LNCaP clone FGC (cell line): ENCODE results near the gene OXSR1.
"Not testable (repeated sequence)": the region's sequence is repeated elsewhere in the genome, so short reads cannot be mapped to it uniquely, and the experiment has no call there.

ENCODE experiments used
- DNase-seq: peaks from one replicate; pipeline ENCODE4 v3.0.0-alpha.2; 2011; ENCODE audit warnings: low read depth
- H3K4me3 ChIP-seq: 2 replicates; pipeline ENCODE4 v1.5.1; 2011; ENCODE audit warnings: mild to moderate bottlenecking, low read depth, low read length, control low read depth
- TF ChIP-seq, protein P1 (sequence below): IDR thresholded peaks from 2 replicates; pipeline ENCODE4 v1.5.1; 2012; ENCODE audit warnings: mild to moderate bottlenecking; ENCODE audit not compliant: control insufficient read depth, insufficient read depth; ENCODE audit errors: extremely low read depth

OXSR1 gene

DNA sequence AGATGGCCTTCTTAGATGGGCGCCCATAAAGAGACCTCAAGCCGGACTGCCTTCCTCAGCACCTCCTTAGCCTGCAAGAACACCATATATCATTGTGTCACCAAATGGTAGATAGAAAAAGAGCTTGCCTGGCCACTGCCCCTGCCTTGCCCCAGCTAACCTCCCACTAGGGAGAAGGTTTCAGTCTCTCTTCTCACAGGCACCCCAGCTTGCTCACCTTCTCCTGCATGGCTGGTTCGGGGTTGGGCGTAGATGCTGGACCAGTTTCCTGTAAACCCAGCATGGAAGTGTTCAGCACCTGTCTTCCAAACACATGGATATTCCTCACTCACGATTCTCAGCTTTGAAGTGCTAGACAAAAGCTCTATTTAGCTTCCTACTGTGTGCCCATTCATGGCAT, 113.5 kb downstream of the OXSR1 start:
- no peak for DNase-seq
- no peak overlapping the region for H3K4me3 ChIP-seq
- TF ChIP-seq, protein P1, sequence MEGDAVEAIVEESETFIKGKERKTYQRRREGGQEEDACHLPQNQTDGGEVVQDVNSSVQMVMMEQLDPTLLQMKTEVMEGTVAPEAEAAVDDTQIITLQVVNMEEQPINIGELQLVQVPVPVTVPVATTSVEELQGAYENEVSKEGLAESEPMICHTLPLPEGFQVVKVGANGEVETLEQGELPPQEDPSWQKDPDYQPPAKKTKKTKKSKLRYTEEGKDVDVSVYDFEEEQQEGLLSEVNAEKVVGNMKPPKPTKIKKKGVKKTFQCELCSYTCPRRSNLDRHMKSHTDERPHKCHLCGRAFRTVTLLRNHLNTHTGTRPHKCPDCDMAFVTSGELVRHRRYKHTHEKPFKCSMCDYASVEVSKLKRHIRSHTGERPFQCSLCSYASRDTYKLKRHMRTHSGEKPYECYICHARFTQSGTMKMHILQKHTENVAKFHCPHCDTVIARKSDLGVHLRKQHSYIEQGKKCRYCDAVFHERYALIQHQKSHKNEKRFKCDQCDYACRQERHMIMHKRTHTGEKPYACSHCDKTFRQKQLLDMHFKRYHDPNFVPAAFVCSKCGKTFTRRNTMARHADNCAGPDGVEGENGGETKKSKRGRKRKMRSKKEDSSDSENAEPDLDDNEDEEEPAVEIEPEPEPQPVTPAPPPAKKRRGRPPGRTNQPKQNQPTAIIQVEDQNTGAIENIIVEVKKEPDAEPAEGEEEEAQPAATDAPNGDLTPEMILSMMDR: no peak

- TF ChIP-seq, protein P1: no peak
- H3K4me3 ChIP-seq: no peak within 1 kb of the TSS
- no peak for DNase-seq
Observed at GRCh38 chr3:38281895-38282686, 116.8 kb downstream of the OXSR1 start, which contains the start of gene SLC22A14. Gene SLC22A14 (plus strand): TSS chr3:38282294. CDS start chr3:38306027, 23,733 bp downstream.

DNA sequence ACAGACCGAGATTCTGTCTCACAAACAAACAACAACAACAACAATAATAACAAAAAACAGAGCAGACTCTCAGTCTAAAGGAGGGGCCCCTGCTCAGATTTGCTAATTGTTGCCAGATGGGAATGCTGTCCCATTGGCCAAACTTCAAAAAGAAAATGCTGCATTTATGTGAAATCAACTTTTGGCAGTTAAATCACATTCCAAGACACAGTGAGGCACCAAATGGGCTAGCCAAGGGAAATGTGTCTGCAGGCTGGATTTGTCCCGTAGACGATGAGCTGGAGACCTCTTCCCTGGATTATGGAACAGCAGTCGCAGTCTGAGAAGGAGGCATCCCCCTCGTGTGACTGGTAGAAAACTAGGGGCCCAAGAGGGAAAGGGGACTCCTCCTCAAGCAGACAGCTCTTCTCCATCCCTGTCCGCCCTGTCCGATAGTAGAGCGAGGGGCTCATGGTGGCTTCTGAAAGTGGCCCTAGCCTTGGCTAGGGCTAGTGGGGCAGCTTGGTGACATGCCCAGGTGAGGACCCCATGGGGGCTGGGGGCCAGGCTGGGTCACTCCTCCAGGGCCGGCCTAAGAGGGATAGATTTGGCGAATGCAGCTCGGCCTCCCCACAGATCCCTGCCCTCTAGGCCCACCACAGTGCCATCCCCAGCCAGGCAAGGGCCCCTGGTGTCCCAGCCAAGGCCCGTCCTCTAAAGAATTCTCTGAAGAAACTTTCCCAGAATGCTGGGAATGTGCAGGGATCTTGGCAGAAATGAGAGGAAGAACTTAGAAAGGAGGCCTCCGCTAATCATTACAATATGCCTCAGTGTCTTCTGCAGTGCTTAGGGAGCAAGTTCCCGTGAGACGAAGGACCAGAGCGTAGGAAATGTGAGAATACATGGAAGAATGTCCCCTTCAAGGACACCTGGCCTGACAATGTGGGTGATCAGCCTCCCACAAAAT, 118.7 kb downstream of the OXSR1 start:
- no peak for DNase-seq
- TF ChIP-seq, protein P1: no peak
- H3K4me3 ChIP-seq: no peak overlapping the region

- H3K4me3 ChIP-seq: no peak overlapping the region
- TF ChIP-seq, protein P1: no peak
- DNase-seq: peak; percentile 27
Observed at GRCh38 chr3:38284756-38285150, 119.4 kb downstream of the OXSR1 start.

GRCh38 chr3:38289286-38290217, 124.2 kb downstream of the OXSR1 start:
- DNase-seq, H3K4me3 ChIP-seq: not testable (repeated sequence)

DNA sequence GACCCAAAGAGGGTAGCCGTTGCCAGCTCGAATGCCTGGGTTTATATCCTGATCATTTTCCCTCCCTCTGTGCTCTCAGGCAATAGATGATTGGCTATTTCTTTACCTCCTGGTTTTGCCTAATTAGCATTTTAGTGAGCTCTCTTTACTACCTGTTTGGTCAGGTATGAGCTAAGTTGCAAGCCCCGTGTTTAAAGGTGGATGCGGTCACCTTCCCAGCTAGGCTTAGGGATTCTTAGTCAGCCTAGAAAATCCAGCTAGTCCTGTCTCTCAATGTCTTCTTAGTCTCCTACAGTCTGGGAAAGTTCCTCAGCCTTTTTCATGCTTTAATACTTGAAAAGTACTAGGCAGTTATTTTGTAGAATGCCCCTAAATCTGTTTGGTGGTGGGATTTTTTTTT, 131.7 kb downstream of the OXSR1 start:
- DNase-seq, H3K4me3 ChIP-seq: not testable (repeated sequence)

DNA sequence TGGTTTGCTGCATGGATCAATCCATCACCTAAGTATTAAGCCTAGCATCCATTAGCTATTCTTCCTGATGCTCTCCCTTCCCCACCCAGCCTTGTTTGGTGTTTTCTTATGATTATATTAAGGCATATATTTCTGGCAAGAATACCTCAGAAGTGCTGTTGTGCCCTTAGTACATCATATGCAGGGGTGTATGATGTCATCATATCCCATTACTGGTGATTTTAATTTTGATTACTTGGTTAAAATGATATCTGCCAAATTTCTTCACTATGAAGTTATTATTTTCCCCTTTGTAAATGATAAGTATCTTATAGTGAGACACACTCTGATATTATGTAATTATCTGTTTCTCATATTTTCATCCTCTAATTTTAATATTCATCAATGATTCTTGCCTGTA, 132.2 kb downstream of the OXSR1 start:
- no peak for DNase-seq
- TF ChIP-seq, protein P1: no peak
- H3K4me3 ChIP-seq: no peak overlapping the region
